HG02759 (cell line): ENCODE results near the gene GIPC1.
"Not testable (repeated sequence)": the region's sequence is repeated elsewhere in the genome, so short reads cannot be mapped to it uniquely, and the experiment has no call there.

Experiments
- ATAC-seq: cut with Tn5 transposase; IDR thresholded peaks from one replicate; pipeline ENCODE4 v1.9.1; 2021; ENCODE audit warnings: mild to moderate bottlenecking, moderate library complexity; ENCODE audit not compliant: unreplicated experiment

GIPC1 gene

GRCh38 chr19:14472202-14472938, 23.6 kb downstream of the GIPC1 start:
- ATAC-seq = no peak

DNA sequence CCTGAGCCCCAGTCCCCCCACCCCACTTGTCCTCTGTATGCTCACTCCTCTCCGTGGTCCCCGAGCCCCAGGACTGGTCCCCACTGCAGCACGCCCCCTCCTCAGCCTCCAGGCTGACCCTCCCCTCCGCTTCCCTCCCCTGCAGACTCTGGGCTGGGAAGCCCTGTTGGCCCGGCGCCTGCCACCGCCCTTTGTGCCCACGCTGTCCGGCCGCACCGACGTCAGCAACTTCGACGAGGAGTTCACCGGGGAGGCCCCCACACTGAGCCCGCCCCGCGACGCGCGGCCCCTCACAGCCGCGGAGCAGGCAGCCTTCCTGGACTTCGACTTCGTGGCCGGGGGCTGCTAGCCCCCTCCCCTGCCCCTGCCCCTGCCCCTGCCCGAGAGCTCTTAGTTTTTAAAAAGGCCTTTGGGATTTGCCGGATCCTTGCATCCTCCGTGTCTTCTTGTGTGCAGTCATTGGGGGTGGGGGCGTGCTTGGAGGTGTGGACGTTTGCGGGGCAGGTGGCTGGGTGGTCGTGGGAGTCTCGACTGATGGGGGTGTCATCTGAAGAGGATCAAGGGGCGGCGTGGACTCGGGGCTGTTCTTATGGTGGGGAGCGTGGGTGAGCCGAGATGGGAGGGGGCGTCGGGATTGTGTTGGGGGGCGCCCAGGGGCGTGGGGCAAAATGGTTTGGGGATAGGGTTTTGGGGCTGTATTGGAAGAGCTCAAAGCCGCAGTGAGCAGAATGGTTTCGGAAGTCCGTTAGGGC, 24.3 kb downstream of the GIPC1 start:
- no peak for ATAC-seq

GRCh38 chr19:14470031-14470876, 25.7 kb downstream of the GIPC1 start:
- ATAC-seq = no peak

- ATAC-seq = no peak
These were observed 28.1 kb downstream of the GIPC1 start for GRCh38 chr19:14467816-14468215.

- no peak for ATAC-seq
These were observed 28.5 kb downstream of the GIPC1 start for GRCh38 chr19:14467391-14467790.

- ATAC-seq = no peak
These were observed 32.2 kb downstream of the GIPC1 start for GRCh38 chr19:14463747-14464146.

GRCh38 chr19:14462401-14462800, 33.5 kb downstream of the GIPC1 start:
- not testable (repeated sequence) for ATAC-seq

GRCh38 chr19:14460935-14461334, 35.0 kb downstream of the GIPC1 start:
- no peak for ATAC-seq

DNA sequence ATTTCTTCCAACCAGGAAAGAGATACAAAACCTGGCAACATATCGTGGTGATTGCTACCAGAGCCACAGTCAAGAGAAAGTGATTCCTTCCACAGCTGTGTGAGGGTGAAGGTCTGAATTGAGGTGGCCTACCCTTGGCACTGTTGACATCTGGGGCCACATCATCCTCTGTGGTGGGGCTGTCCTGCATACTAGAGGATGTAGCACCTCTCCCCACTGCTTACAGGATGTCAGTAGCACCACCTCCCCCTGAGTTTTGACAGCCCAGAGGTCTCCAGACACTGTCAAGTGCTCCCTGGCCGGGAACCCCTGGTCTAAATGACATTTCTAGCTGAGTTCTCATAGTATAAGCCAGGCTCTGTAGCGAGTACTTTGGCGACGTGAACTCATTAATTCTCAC, 36.2 kb downstream of the GIPC1 start:
- no peak for ATAC-seq

DNA sequence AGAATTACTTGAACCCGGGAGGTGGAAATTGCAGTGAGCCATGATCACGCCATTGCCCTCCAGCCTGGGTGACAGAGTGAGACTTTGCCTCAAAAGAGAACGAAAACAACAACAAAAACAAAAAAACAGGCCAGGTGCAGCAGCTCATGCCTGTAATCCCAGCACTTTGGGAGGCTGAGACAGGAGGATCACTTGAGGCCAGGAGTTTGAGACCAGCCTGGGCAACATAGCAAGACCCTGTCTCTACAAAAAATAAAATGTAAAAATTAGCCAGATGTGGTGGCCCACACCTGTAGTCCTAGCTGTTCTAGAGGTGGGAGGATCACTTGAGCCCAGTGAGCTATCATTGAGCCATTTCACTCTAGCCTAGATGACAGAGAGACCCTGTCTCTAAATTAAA, 43.6 kb downstream of the GIPC1 start:
- ATAC-seq = not testable (repeated sequence)

DNA sequence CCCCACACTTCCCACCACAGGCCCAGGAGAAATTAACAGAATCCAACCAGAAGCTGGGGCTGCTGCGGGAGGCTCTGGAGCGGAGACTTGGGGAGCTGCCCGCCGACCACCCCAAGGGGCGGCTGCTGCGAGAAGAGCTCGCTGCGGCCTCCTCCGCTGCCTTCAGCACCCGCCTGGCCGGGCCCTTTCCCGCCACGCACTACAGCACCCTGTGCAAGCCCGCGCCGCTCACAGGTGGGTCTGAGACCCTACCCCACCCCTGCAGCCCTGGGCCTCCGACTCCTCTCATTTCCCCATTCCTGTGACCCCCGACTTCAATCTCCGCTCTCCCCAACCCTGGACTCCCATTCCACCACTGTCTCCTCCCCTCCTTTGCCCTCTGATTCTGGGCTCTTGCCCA, 45.1 kb downstream of the GIPC1 start:
- no peak for ATAC-seq

DNA sequence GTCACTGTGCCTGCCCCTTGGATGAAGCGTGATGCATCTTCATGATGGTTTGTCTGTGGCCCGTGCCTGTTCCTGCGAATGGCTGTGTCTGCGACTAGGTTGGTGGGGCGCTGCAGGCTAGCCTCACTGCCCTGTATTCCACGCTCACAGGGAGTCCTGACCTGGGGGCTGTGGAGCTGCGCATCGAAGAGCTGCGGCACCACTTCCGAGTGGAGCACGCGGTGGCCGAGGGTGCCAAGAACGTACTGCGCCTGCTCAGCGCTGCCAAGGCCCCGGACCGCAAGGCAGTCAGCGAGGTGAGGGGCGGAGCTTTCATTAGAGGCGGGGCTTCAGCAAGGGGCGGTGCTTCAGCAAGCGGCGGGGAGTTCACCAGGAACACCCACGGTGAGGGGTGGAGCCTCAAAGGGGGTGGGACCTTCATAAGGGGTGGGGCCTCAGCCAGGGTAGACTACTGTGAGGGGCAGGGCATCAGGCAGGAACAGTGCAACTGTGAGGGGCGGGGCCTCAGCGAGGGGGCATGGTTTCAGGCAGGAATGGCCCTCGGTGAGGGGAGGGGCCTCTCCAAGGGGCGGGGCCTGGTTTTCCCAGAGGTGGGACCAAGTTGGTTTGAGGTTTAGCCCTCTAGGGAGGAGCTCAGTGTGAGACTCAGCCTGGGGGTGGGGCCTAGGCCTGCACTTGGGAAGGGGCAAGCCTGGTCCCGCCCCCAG, 45.6 kb downstream of the GIPC1 start:
- ATAC-seq = no peak

DNA sequence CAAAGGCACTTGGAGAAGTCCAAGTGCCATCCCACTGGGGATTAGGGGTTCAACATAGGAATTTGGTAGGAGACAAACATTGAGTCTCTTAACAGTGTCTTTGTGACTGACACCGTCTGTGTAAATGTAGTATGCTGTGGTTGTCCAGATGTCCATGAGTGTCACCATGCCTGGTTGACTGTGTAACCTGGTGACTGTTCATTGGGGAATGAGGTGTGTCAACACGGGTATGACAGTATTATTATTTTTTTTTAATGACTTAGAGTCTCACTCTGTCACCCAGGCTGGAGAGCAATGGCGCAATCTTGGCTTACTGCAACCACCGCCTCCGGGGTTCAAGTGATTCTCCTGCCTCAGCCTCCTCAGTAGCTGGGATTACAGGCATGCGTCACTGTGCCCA, 46.6 kb downstream of the GIPC1 start:
- ATAC-seq = no peak

DNA sequence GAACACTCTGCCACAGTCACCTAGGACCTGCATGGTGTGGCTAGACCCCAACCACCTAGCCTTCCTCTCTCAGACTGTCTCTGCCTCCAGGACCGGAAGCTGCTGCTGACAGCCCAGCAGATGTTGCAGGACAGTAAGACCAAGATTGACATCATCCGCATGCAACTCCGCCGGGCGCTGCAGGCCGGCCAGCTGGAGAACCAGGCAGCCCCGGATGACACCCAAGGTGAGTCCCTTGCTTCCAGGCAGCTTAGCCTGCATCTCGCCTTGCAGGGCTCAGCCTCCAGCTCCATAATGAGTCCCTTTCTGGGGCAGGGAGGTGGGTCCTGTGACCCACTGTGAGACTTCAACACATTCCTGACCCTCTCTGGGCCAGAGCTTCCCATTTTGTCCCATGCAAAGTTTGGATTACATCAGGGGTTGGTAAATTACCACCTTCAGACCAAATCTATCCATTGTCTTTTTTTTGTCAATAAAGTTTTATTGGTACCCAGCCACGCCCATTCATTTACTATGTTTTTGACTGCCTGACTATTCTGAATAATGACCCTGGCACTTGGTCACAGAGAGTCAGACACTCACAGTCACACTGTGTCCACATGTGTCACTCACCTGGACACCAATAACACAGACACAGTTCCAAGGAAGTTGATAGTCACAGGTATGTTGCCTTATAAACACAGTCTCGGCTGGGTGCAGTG, 49.4 kb downstream of the GIPC1 start:
- ATAC-seq = no peak

GRCh38 chr19:14443632-14444216, 52.2 kb downstream of the GIPC1 start:
- no peak for ATAC-seq

DNA sequence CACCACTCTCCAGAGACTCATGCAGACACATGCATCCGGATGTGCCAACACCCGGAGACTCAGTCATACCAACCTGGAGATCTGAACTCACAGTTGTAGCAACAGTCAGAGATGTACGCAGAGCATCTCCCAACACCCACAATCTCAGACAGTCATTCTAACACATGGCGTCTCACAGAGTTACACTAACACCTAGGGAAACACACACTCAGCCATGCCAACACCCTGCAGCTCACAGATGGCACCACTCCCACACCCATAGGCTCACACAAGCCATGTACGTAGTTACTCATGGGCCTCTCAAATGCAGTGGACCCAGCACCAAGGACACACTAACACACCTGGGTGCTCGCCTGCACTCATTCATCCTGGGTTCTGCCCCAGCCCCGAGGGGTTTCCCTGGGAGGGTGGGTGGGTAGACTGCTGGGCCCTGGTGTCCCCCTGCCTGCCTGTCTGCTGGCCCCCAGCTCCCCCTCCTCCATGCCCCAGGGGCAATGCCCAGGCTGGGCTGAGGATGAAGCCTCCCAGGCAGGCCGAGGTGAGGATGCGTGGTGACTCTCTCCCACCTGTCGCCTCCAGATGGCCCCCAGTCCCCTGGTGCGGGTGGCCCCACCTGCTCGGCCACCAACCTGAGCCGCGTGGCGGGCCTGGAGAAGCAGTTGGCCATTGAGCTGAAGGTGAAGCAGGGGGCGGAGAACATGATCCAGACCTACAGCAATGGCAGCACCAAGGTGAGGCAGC, 52.9 kb downstream of the GIPC1 start:
- no peak for ATAC-seq

DNA sequence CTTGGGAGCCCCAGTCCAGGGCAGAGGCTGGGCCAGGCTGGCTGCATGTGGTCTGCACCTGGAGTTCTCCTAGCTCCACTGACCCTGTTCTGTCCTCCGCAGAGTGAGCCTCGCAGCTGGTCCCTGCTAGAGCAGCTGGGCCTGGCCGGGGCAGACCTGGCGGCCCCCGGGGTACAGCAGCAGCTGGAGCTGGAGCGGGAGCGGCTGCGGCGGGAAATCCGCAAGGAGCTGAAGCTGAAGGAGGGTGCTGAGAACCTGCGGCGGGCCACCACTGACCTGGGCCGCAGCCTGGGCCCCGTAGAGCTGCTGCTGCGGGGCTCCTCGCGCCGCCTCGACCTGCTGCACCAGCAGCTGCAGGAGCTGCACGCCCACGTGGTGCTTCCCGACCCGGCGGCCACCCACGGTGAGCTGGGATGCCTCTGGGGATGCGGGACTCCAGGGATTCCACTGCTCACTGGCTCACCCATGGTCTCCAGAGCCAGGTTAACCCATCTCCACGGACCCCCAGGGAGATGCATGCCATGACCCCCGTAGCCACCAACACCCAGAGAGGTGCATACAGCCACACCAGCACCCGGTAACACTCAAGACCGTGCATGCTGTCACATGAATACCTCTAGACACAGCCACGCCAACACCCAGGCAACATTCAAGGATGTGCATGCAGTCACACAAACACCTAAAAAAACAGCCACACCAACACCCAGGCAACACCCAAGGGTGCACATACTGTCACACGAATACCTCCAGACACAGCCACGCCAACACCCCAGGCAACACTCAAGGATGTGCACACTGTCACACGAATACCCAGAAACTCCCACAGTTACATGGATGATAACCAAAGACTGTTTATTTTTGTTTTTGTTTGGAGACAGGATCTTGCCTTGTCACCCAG, 54.6 kb downstream of the GIPC1 start:
- no peak for ATAC-seq

- ATAC-seq = peak; percentile 86
These were observed 55.9 kb downstream of the GIPC1 start for GRCh38 chr19:14440049-14440448.
